NCI-H524 (cell line): ENCODE data around the gene PPP1R12C.
A peak's percentile ranks its signal among the peaks of the same experiment; 100 is the strongest.
"Not testable (repeated sequence)": the region's sequence is repeated elsewhere in the genome, so short reads cannot be mapped to it uniquely, and the experiment has no call there.

Source experiments
- DNase-seq, 2 experiments: peaks; one replicate each; lab custom pipeline; 2025; lab: John Stamatoyannopoulos, UW

The PPP1R12C gene

GRCh38 chr19:55116859-55117662 lies at the start of gene PPP1R12C:
Gene PPP1R12C, minus strand, starts transcription at chr19:55117637. Its CDS starts 94 bp downstream, at chr19:55117543.
- DNase-seq, result no peak

GRCh38 chr19:55166530-55167268 lies 49.3 kb upstream of the PPP1R12C start, which contains the start of gene DNAAF3:
Gene DNAAF3, minus strand, starts transcription at chr19:55166613. Its CDS starts 200 bp downstream, at chr19:55166413.
- DNase-seq, result peak; percentile 95 to 96

- peak; percentile 74 to 85 for DNase-seq
Observed at GRCh38 chr19:55165952-55166529, 48.6 kb upstream of the PPP1R12C start.

- peak; percentile 18 to 34 for DNase-seq
Observed at GRCh38 chr19:55161571-55162322, 44.3 kb upstream of the PPP1R12C start.

GRCh38 chr19:55160986-55161365 lies 43.5 kb upstream of the PPP1R12C start:
- no peak for DNase-seq

GRCh38 chr19:55160128-55160985 lies 42.9 kb upstream of the PPP1R12C start:
- peak; percentile 71 to 82 for DNase-seq

- no peak for DNase-seq
Observed at GRCh38 chr19:55158848-55159749, 41.7 kb upstream of the PPP1R12C start.

- no peak for DNase-seq
Observed at GRCh38 chr19:55158423-55158822, 41.0 kb upstream of the PPP1R12C start.

- DNase-seq, result no peak
Observed at GRCh38 chr19:55157064-55157908, 39.8 kb upstream of the PPP1R12C start, which contains the start of gene TNNI3. Gene TNNI3, minus strand, starts transcription at chr19:55157732. Its CDS starts 143 bp downstream, at chr19:55157589.

- DNase-seq, result no peak
Observed at GRCh38 chr19:55156202-55157063, 39.0 kb upstream of the PPP1R12C start.

GRCh38 chr19:55155784-55156183 lies 38.3 kb upstream of the PPP1R12C start:
- not testable (repeated sequence) for DNase-seq

- DNase-seq, result no peak
Observed at GRCh38 chr19:55153652-55154264, 36.3 kb upstream of the PPP1R12C start.

- peak; percentile 42 to 80 for DNase-seq
Observed at GRCh38 chr19:55152017-55152416, 34.6 kb upstream of the PPP1R12C start.

- DNase-seq, result peak in 1 of 2 experiments; percentile 14
Observed at GRCh38 chr19:55149078-55150003, 31.9 kb upstream of the PPP1R12C start, which contains the start of gene TNNT1. Gene TNNT1, minus strand, starts transcription at chr19:55149206. Its CDS starts 2,049 bp downstream, at chr19:55147157.

GRCh38 chr19:55147545-55148251 lies 30.3 kb upstream of the PPP1R12C start:
- DNase-seq, result peak; percentile 55 to 78
